Parathyroid adenoma (tissue), 2 donors: Measurements from ENCODE around the gene CRLF1.

Source experiments
- H2AFZ ChIP-seq: fragments of 300-600 bp; sonication (generic); one replicate; pipeline ENCODE4 v1.7.0; 2017; ENCODE audit warnings: antibody characterized with exemption, mild to moderate bottlenecking
- H3K27ac ChIP-seq: fragments of 300-600 bp; sonication (generic); one replicate; pipeline ENCODE4 v1.7.0; 2017
- H3K27me3 ChIP-seq: fragments of 300-600 bp; sonication (generic); one replicate; pipeline ENCODE4 v1.7.0; 2017; ENCODE audit warnings: low read length; ENCODE audit not compliant: control insufficient read depth, insufficient read depth
- H3K36me3 ChIP-seq: fragments of 300-600 bp; sonication (generic); one replicate; pipeline ENCODE4 v1.7.0; 2017; ENCODE audit warnings: low read length; ENCODE audit not compliant: control insufficient read depth, insufficient read depth
- H3K4me1 ChIP-seq: fragments of 300-600 bp; sonication (generic); one replicate; pipeline ENCODE4 v1.7.0; 2017; ENCODE audit warnings: control low read depth
- H3K4me2 ChIP-seq: fragments of 300-600 bp; sonication (generic); one replicate; pipeline ENCODE4 v1.7.0; 2017; ENCODE audit warnings: low read length
- H3K4me3 ChIP-seq: fragments of 300-600 bp; sonication (generic); one replicate; pipeline ENCODE4 v1.7.0; 2017; ENCODE audit warnings: low read depth, low read length
- H3K79me2 ChIP-seq: fragments of 300-600 bp; sonication (generic); one replicate; pipeline ENCODE4 v1.7.0; 2017; ENCODE audit warnings: control low read depth
- H3K9ac ChIP-seq: fragments of 300-600 bp; sonication (generic); one replicate; pipeline ENCODE4 v1.7.0; 2017; ENCODE audit warnings: mild to moderate bottlenecking
- H3K9me3 ChIP-seq: fragments of 300-600 bp; sonication (generic); one replicate; pipeline ENCODE4 v1.7.0; 2017; ENCODE audit warnings: low read length; ENCODE audit not compliant: control insufficient read depth
- CTCF ChIP-seq: fragments of 300-600 bp; sonication (generic); IDR thresholded peaks from one replicate; pipeline ENCODE4 v1.7.0; 2017; ENCODE audit warnings: antibody characterized with exemption, mild to moderate bottlenecking
- donor health status: primary hyperparathyroidism.

The CRLF1 gene

GRCh38 chr19:18606281-18607225 is at the start of gene CRLF1:
Gene CRLF1, minus strand, starts transcription at chr19:18606799. Its CDS starts 143 bp downstream, at chr19:18606656.
- no peaks in the 10 kb centered on the region for H3K79me2 ChIP-seq
- H2AFZ ChIP-seq: no peak within 1 kb of the TSS
- H3K4me2 ChIP-seq: no peak within 1 kb of the TSS
- H3K4me1 ChIP-seq: peaks cover 13% of the 10 kb centered on the region
- no peak within 1 kb of the TSS for H3K4me3 ChIP-seq
- H3K27me3 ChIP-seq: peaks cover 14% of the 10 kb centered on the region
- TF ChIP-seq CTCF: no peak
- H3K9me3 ChIP-seq: no peaks in the 10 kb centered on the region
- H3K36me3 ChIP-seq: no peaks in the 10 kb centered on the region
- no peak within 1 kb of the TSS for H3K9ac ChIP-seq
- no peak within 1 kb of the TSS for H3K27ac ChIP-seq

- Histone ChIP-seq H3K36me3 (no peaks in the 10 kb centered on the region), H3K27ac (no peak overlapping the region)
Measured at GRCh38 chr19:18655173-18655844, 48.7 kb upstream of the CRLF1 start.

GRCh38 chr19:18654469-18654868 is 47.9 kb upstream of the CRLF1 start:
- Histone ChIP-seq H3K4me2 (no peak overlapping the region), H3K27me3 (no peaks in the 10 kb centered on the region), H3K36me3 (no peaks in the 10 kb centered on the region), H3K4me1 (no peaks in the 10 kb centered on the region), H3K9me3 (no peaks in the 10 kb centered on the region), H3K27ac (no peak overlapping the region), H2AFZ (no peak overlapping the region), H3K4me3 (no peak overlapping the region), H3K9ac (no peak overlapping the region), H3K79me2 (peaks cover 37% of the 10 kb centered on the region)
- no peak for TF ChIP-seq CTCF

More at GRCh38 chr19:18655173-18655844, 48.7 kb upstream of the CRLF1 start:
- no peaks in the 10 kb centered on the region for H3K4me1 ChIP-seq
- H3K4me3 ChIP-seq: no peak overlapping the region
- peaks cover 37% of the 10 kb centered on the region for H3K79me2 ChIP-seq
- H3K4me2 ChIP-seq: no peak overlapping the region
- no peak for TF ChIP-seq CTCF
- H2AFZ ChIP-seq: no peak overlapping the region
- H3K9me3 ChIP-seq: no peaks in the 10 kb centered on the region
- no peak overlapping the region for H3K9ac ChIP-seq
- H3K27me3 ChIP-seq: no peaks in the 10 kb centered on the region

- no peak for TF ChIP-seq CTCF
- Histone ChIP-seq H3K4me1 (no peaks in the 10 kb centered on the region), H3K4me3 (no peak overlapping the region), H3K36me3 (no peaks in the 10 kb centered on the region), H2AFZ (no peak overlapping the region), H3K9me3 (no peaks in the 10 kb centered on the region), H3K4me2 (no peak overlapping the region), H3K79me2 (peaks cover 37% of the 10 kb centered on the region), H3K9ac (no peak overlapping the region), H3K27ac (no peak overlapping the region), H3K27me3 (no peaks in the 10 kb centered on the region)
Measured at GRCh38 chr19:18653853-18654252, 47.3 kb upstream of the CRLF1 start.
